GM12878 (cell line): Measurements from ENCODE around the gene KHK. TPM values are rescaled to one million over a fixed set of nuclear protein-coding genes. Genes with fewer than 3 reads are reported as not detected.

Source experiments
- BRCA1 ChIP-seq: IDR thresholded peaks from 2 replicates; pipeline ENCODE4 v1.6.1; 2011; ENCODE audit warnings: low read depth, low read length, improper control_type of control experiment
- CBX5 ChIP-seq: sonication (generic); IDR thresholded peaks from 2 replicates; pipeline ENCODE4 v1.6.1; 2016; ENCODE audit warnings: low read depth, moderate library complexity, mild to moderate bottlenecking, inconsistent platforms
- ETV6 ChIP-seq, 2 experiments: fragments of 450-650 bp in 1 of 2; IDR thresholded peaks in 1 of 2; conservative IDR thresholded peaks in 1 of 2; 2 replicates each; pipeline ENCODE4 v1.6.1; 2014; ENCODE audit warnings: antibody characterized with exemption in 1 of 2, borderline replicate concordance in 1 of 2, low read depth in 1 of 2, mild to moderate bottlenecking in 1 of 2, moderate library complexity in 1 of 2
- FOS ChIP-seq: IDR thresholded peaks from 3 replicates; pipeline ENCODE4 v1.6.1; 2011; ENCODE audit warnings: borderline replicate concordance; ENCODE audit not compliant: insufficient read length; ENCODE audit errors: extremely low read depth
- GABPA ChIP-seq: IDR thresholded peaks from 2 replicates; pipeline ENCODE4 v1.6.1; 2014; ENCODE audit warnings: antibody characterized with exemption, low read depth, mild to moderate bottlenecking, inconsistent platforms
- NFYA ChIP-seq: IDR thresholded peaks from 2 replicates; pipeline ENCODE4 v1.6.1; 2011; ENCODE audit warnings: low read depth, mild to moderate bottlenecking, low read length, improper control_type of control experiment, borderline replicate concordance
- PML ChIP-seq: IDR thresholded peaks from 2 replicates; pipeline ENCODE4 v1.6.1; 2012; ENCODE audit warnings: low read length, inconsistent platforms
- REST ChIP-seq: IDR thresholded peaks from 2 replicates; pipeline ENCODE4 v1.6.1; 2012; ENCODE audit warnings: mild to moderate bottlenecking, low read depth, low read length
- TBL1XR1 ChIP-seq: IDR thresholded peaks from 2 replicates; pipeline ENCODE4 v1.6.1; 2012; ENCODE audit warnings: low read depth, low read length, improper control_type of control experiment
- YY1 ChIP-seq: IDR thresholded peaks from 2 replicates; pipeline ENCODE4 v1.6.1; 2011; ENCODE audit warnings: low read depth, mild to moderate bottlenecking, low read length
- polyA plus RNA-seq, 11 experiments: library from polyadenylated mRNA; depleted of rRNA in 4 of 11; unstranded in 6 of 11; stranded (reverse) in 5 of 11; fragments of >200 nt; fragmentation: Nextera tagmentation in 4 of 11; fragmentation: Illumina TruSeq in 1 of 11; extraction: Ambion mirVana in 4 of 11; extraction: Trizol in 1 of 11; gene quantifications; 1 replicate in 1 of 11; 2 replicates in 10 of 11; pipeline versions ENCODE4 v1.2.1 to v1.2.3, GENCODE V29; 2011 to 2016; ENCODE audit warnings: inconsistent platforms in 2 of 11, missing spikeins in 2 of 11, low read depth in 1 of 11
- total RNA-seq, 4 experiments: library from RNA; depleted of rRNA in 3 of 4; stranded (reverse); fragments of >200 nt in 3 of 4; fragmentation: Illumina TruSeq in 1 of 4; extraction: Trizol in 1 of 4; gene quantifications; 2 replicates each; pipeline versions ENCODE4 v1.2.1 to v1.2.3, GENCODE V29; 2013 to 2021
- TF ChIP-seq, protein P1 (sequence below): fragments of 450-650 bp; IDR thresholded peaks from 2 replicates; pipeline ENCODE4 v1.6.1; 2016; ENCODE audit warnings: mild to moderate bottlenecking
- TF ChIP-seq, protein P2 (sequence below): fragments of 450-650 bp; IDR thresholded peaks from 2 replicates; pipeline ENCODE4 v1.6.1; 2017; ENCODE audit warnings: mild to moderate bottlenecking, moderate library complexity

KHK gene
- total and polyA plus RNA-seq, 10 of the 15 experiments (the other 5 are each of a cell fraction or from before 2014, with no cell fraction given), result 0.31 to 11.8 (median 3.9) TPM

DNA sequence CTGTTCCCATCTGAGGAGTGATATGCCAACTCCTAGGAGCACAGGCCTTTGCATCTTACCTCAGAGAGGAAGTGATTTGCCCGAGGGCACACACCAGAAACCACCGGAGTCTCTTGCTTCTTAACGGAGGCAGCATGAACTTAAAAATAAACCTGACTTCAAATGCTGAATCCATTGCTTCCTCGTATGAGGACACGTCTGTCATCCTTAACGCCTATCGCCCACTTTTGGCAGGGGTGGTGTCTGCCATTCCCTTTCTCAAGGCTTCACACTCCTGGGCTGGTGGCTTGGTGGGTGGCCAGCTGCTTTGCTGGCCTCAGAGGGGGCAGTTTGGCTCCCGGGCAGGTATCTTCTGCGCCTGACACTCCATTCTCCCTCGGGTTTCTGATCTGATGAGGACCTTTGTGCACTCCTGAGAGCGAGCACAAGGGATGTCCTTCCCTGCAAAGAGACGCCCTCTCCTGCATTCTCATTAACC is 48.9 kb downstream of the KHK start (continued):
- TF ChIP-seq, protein P1, sequence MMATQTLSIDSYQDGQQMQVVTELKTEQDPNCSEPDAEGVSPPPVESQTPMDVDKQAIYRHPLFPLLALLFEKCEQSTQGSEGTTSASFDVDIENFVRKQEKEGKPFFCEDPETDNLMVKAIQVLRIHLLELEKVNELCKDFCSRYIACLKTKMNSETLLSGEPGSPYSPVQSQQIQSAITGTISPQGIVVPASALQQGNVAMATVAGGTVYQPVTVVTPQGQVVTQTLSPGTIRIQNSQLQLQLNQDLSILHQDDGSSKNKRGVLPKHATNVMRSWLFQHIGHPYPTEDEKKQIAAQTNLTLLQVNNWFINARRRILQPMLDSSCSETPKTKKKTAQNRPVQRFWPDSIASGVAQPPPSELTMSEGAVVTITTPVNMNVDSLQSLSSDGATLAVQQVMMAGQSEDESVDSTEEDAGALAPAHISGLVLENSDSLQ, result no peak
- no peak for TF ChIP-seq CBX5
- TF ChIP-seq REST, result no peak
- TF ChIP-seq, protein P2, sequence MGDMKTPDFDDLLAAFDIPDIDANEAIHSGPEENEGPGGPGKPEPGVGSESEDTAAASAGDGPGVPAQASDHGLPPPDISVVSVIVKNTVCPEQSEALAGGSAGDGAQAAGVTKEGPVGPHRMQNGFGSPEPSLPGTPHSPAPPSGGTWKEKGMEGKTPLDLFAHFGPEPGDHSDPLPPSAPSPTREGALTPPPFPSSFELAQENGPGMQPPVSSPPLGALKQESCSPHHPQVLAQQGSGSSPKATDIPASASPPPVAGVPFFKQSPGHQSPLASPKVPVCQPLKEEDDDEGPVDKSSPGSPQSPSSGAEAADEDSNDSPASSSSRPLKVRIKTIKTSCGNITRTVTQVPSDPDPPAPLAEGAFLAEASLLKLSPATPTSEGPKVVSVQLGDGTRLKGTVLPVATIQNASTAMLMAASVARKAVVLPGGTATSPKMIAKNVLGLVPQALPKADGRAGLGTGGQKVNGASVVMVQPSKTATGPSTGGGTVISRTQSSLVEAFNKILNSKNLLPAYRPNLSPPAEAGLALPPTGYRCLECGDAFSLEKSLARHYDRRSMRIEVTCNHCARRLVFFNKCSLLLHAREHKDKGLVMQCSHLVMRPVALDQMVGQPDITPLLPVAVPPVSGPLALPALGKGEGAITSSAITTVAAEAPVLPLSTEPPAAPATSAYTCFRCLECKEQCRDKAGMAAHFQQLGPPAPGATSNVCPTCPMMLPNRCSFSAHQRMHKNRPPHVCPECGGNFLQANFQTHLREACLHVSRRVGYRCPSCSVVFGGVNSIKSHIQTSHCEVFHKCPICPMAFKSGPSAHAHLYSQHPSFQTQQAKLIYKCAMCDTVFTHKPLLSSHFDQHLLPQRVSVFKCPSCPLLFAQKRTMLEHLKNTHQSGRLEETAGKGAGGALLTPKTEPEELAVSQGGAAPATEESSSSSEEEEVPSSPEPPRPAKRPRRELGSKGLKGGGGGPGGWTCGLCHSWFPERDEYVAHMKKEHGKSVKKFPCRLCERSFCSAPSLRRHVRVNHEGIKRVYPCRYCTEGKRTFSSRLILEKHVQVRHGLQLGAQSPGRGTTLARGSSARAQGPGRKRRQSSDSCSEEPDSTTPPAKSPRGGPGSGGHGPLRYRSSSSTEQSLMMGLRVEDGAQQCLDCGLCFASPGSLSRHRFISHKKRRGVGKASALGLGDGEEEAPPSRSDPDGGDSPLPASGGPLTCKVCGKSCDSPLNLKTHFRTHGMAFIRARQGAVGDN, result no peak
- TF ChIP-seq ETV6 (conservative IDR thresholded peaks at IDR 0.05 in 1 of 2, IDR thresholded peaks at IDR 0.05 in 1 of 2; ENCODE audit: borderline replicate concordance in 1 of 2, low read depth in 1 of 2), result no peak
- no peak for TF ChIP-seq TBL1XR1
- no peak for TF ChIP-seq NFYA
- TF ChIP-seq PML, result no peak
- no peak for TF ChIP-seq GABPA
- no peak for TF ChIP-seq BRCA1
- no peak for TF ChIP-seq FOS
- no peak for TF ChIP-seq YY1
